PC-9 (cell line): ENCODE measurements around the gene STIL.

Experiments
- CTCF ChIP-seq: fragments of 200-600 bp; sonication (generic); conservative IDR thresholded peaks from 2 replicates; pipeline ENCODE4 v1.6.1; 2017; ENCODE audit warnings: mixed run types, antibody characterized with exemption, mild to moderate bottlenecking, moderate library complexity
- EZH2 ChIP-seq: fragments of 200-600 bp; sonication (generic); IDR thresholded peaks from 2 replicates; pipeline ENCODE4 v1.8.0; 2017; ENCODE audit warnings: antibody characterized with exemption, low read depth

GRCh38 chr1:47210666-47211065 lies 103.3 kb downstream of the STIL start:
- TF ChIP-seq CTCF (no peak), EZH2 (no peak)
